Upper lobe of left lung (tissue), 4 donors: Measurements from ENCODE around the gene KCNG2.

ENCODE experiments used
- POLR2A ChIP-seq, 4 donors: fragments of 450-650 bp; IDR thresholded peaks; one replicate each; pipeline ENCODE4 v1.5.1; 2016 to 2017; ENCODE audit warnings: antibody characterized with exemption in 4 of 4, mild to moderate bottlenecking in 2 of 4
- TF ChIP-seq, protein P1 (sequence below), 6 experiments: fragments of 450-650 bp in 4 of 6; fragments of 200-600 bp in 2 of 6; sonication (generic) in 2 of 6; IDR thresholded peaks; one replicate each; pipeline ENCODE4 v1.5.1; 2016 to 2019; ENCODE audit warnings: antibody characterized with exemption in 6 of 6

GRCh38 chr18:79942786-79943607, 145.3 kb downstream of the KCNG2 start:
- TF ChIP-seq, protein P1, sequence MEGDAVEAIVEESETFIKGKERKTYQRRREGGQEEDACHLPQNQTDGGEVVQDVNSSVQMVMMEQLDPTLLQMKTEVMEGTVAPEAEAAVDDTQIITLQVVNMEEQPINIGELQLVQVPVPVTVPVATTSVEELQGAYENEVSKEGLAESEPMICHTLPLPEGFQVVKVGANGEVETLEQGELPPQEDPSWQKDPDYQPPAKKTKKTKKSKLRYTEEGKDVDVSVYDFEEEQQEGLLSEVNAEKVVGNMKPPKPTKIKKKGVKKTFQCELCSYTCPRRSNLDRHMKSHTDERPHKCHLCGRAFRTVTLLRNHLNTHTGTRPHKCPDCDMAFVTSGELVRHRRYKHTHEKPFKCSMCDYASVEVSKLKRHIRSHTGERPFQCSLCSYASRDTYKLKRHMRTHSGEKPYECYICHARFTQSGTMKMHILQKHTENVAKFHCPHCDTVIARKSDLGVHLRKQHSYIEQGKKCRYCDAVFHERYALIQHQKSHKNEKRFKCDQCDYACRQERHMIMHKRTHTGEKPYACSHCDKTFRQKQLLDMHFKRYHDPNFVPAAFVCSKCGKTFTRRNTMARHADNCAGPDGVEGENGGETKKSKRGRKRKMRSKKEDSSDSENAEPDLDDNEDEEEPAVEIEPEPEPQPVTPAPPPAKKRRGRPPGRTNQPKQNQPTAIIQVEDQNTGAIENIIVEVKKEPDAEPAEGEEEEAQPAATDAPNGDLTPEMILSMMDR (IDR thresholded peaks at IDR 0.05), result no peak
- TF ChIP-seq POLR2A (IDR thresholded peaks at IDR 0.05), result no peak
